GM18951 (cell line): Measurements from ENCODE around the gene THBD.

ENCODE experiments used
- POLR2A ChIP-seq: IDR thresholded peaks from 4 replicates; pipeline ENCODE4 v1.6.1; 2011; ENCODE audit warnings: mild to moderate bottlenecking; ENCODE audit not compliant: insufficient read length, insufficient read depth; ENCODE audit errors: extremely low read depth
- in situ Hi-C: fragments of 300-500 bp; cut with MboI; formaldehyde crosslinking; loops from one replicate; pipeline ENCODE4 v1.12.0; 2022; ENCODE audit warnings: low sequenced_read_pairs, mixed read lengths, inconsistent platforms; ENCODE audit not compliant: unreplicated experiment

The THBD gene, protein sequence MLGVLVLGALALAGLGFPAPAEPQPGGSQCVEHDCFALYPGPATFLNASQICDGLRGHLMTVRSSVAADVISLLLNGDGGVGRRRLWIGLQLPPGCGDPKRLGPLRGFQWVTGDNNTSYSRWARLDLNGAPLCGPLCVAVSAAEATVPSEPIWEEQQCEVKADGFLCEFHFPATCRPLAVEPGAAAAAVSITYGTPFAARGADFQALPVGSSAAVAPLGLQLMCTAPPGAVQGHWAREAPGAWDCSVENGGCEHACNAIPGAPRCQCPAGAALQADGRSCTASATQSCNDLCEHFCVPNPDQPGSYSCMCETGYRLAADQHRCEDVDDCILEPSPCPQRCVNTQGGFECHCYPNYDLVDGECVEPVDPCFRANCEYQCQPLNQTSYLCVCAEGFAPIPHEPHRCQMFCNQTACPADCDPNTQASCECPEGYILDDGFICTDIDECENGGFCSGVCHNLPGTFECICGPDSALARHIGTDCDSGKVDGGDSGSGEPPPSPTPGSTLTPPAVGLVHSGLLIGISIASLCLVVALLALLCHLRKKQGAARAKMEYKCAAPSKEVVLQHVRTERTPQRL

DNA sequence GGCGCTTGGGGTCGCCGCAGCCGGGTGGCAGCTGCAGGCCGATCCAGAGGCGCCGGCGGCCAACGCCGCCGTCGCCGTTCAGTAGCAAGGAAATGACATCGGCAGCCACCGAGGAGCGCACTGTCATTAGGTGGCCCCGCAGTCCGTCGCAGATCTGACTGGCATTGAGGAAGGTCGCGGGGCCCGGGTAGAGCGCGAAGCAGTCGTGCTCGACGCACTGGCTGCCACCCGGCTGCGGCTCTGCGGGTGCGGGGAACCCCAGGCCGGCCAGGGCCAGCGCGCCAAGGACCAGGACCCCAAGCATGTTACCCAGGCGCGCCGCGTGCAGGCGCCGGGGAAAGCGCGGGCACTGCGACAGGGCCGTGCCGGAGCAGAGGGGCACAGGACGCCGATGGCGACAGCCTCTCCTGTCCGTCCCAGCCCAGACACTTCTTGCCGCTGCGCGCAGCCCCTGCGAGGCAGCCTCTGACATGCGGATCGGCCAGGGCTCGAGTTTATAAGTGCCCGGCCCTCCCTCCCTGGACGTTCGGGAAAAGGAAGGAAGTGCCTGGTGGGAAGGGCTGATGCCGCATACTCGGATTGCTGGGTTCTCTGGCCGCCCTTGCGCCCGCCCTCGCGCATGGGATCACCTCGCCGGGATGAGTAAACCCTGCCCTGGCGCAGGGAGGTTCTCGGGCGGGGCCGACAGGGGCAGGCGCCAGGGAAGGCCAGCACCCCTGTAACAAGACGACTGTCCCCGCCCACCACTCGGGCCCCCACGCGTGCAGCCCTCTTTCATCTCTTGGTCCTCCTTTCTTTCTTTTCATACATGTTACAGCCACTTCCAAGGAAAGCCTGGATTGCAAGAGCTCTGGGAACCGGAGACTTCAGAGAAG is at the start of gene THBD:
TSS of gene THBD (minus strand) at position 472 of the 875 bp plus-strand sequence. CDS start at position 304, 168 bp downstream.
- in situ Hi-C loops: no loop called here
- TF ChIP-seq POLR2A: no peak

DNA sequence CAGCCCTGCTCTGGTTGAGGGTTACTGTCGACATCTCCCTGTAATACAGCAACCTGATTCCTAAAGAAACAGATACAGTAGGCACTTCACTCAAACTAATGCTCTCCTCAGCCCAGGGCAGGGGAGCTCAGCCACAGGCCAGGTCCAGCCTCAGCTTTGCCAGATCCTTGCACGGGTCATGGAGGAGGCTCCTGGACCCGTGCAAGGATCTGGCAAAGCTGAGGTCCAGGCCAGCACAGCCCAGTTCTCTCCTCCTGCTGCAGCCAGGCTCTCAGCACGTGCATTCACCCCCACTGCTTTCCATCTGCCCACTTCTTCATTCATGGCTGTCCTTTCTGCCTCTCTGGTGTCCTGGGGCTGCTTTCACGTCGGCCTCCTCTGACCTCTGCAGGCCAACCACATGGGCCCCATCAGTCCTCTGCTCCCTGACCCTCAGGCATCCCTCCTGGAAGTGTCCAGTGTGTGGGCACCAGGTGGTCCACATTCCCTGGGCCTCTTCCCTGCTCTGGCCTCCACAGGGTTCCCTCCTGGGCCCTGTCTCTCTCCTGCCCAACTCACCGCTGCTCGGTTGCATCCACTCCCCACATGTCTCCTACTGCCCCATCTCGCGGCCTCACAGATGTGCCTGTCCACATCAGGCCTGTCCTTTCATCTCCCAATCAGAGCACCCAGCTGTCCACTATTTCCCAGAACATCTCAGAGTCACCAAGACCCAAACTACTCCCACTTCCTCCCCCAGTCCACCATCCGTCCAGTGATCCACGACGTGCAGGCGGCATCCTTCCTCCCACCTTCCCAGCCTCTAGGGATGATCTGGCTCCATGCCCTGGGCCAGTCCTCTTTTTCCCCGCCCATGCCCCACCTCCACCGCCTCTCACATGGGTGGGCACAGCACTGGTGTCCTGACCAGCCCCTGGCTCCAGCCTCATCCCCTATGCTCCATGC is 48.4 kb upstream of the THBD start:
- no peak for TF ChIP-seq POLR2A
- in situ Hi-C loops: no loop called here

DNA sequence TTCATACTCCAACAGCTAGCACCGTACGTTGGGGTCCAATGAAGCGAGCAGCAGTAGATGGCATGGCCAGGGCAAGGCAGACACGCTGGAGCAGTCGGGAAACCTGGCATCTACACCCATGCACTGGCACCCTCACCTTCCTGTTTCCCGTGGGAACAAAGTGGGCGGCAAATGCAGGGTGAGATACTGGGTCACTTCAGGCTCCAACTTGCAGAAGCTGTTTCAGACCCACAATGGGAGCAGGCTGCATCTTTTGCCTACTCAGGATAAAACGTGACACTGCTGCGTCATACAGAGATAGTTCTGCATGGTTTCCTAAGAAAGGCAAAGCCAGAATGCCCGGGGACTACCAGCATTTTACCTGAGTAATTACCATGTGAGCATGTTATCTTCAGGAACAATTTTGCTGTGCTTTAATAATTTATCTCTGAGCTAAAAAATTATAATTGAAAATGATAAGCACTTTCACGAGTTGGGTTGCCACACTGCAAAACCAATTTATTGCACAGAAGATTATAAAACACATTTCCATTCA is 47.6 kb upstream of the THBD start:
- in situ Hi-C loops: no loop called here
- TF ChIP-seq POLR2A: no peak

DNA sequence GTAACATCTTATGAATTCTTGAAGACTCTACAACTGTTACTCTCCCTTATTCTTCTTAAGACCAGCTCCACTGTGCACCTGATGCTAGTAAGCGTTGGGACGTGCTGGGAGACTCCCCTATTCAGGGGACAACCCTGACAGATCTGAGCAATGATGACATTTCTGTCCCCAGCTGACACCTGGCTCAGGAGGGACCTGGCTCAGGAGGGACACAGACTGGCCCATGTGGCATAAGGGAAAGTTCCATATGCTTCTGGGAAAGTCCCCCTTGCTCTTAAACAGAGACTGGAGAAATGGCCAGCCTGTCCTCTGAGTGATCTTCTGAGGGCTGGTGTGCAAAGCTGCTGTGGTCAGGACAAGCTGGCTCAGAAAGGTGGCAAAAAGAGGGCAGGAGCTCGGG is 46.6 kb upstream of the THBD start:
- no peak for TF ChIP-seq POLR2A
- in situ Hi-C loops: no loop called here

DNA sequence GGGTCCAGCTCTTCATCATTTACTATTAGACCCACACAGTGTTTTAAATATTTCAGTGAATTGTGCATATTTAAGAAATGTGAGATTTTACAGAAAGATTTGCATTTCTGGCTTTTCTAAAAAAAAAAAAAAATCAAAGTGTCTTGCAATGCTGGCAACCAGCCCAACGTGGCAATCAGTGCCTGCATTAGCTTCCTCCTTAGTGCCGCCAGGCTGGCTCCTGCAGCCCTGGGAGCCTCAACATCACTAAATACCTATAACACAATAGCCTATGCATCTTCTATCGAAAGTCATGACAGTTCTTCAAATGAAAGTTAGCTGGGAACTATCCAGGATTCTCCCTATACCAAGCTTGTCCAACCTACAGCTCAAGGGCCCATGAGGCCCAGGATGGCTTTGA is 46.0 kb upstream of the THBD start:
- in situ Hi-C loops: no loop called here
- TF ChIP-seq POLR2A: no peak

DNA sequence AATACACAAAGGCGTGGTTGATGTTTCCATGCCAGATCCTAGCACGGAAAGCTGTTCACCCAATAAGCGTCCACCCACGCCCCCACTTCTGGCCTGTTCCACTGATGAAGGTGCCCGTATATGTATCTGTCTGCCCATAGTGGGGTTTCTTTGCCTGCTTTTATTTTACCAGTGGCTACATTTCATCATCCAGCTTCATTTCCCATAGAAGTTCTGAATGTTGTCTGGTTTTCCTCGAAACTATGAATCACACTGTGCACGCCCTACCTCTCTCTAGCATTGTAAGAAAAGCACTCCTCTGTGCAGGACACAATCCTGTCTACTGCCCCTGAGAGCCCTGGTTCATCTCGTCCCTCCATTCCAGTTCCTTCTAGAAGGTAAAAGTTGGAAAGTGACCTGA is 45.5 kb upstream of the THBD start:
- no peak for TF ChIP-seq POLR2A
- in situ Hi-C loops: no loop called here

DNA sequence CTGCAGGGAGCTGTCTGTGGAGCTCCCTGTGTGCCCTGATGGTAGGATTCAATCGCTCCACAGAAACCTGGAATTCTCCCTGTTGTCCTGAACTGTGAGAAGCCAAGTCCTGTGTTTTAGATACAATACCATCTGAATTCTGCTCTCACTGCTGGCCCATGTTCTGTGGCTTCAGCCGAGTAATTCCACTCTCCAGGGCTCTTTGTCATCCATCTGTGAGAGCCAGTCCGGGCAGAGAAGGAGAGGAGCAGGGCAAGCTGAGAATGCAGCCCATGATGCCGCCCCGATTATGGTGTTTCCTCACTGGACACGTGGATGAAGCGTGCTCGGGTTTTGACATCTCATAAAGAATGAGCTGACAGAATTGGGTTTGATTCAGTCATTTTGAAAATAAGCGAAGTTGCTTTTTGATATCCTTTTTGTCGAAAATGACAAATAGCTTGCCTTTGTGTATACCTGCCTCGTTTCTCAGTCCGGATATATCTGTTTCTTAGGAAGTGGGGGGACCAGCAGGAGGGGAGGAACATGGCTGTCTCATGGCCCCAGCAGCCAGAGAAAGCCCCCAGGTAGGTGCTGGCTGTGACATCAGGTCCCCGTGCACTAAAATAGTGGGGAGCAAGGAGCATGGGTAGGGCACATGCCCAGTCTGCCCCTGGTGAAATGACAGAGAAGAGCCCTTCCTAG is 44.9 kb upstream of the THBD start:
- TF ChIP-seq POLR2A: no peak
- in situ Hi-C loops: no loop called here

DNA sequence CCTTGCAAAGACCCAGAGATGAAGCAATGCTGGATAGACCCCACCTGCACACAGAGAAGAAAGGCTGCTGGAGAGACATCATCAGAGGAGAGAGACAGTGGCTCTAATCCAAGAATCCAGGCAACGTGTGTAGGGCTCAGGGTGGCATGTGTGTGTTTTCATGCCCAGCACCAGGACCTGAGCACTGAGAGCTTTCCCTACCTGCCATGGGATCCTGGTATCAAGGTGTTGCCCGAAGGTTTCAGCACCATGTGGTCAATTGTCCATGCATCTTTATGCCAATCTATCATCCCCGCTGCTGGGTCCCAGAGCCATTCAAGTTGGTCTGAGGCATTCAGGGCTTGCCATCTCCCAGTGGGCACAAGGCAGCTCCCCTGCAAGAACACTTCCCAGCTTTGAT is 44.1 kb upstream of the THBD start:
- in situ Hi-C loops: no loop called here
- no peak for TF ChIP-seq POLR2A

DNA sequence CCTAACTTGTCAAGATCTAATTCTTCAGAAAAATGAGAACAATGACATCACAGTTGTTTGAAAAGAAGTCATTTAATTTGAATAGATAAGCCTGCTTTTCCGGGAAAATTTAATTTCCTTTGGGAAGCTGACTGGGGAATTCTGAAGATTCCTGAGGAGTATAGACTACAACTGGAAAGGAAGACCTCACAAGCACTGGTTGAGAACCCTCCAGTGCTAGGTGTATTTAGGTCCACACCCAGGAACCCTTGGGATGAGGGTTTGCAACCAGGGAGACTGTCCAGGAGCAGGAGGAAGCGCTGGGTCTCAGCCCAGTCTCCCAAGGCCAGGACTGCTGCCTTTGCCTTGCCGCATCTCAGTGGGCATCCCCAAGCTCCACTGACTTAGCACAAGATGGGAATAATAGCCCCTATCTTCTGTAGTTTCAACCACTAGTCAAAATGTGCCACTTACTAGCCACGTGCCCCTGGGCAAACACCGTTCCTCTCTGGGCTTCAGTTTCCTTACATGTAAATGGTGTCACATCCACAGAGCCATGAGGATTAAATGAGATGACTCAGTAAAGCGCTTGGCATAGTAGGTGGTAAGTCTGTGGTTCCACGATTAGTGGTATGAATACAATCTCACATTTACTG is 43.5 kb upstream of the THBD start:
- TF ChIP-seq POLR2A: no peak
- in situ Hi-C loops: no loop called here

DNA sequence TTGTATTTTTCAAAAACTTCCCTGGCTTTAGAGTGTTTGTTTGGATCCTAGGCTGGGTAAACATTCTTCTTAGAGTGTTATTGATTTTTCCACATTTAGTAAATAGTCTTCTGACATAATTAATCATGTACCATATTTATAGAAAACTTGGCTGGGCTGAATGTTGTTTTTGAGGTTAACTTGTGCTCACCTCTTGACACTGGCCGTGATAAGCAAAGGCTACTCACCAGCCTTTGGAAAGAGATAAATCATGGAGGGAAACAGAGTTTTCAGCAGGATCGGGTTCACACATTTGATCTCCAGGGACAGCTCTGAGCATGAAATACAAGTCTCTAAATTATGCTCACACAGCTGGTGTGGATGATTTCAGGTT is 42.9 kb upstream of the THBD start:
- no peak for TF ChIP-seq POLR2A
- in situ Hi-C loops: no loop called here

DNA sequence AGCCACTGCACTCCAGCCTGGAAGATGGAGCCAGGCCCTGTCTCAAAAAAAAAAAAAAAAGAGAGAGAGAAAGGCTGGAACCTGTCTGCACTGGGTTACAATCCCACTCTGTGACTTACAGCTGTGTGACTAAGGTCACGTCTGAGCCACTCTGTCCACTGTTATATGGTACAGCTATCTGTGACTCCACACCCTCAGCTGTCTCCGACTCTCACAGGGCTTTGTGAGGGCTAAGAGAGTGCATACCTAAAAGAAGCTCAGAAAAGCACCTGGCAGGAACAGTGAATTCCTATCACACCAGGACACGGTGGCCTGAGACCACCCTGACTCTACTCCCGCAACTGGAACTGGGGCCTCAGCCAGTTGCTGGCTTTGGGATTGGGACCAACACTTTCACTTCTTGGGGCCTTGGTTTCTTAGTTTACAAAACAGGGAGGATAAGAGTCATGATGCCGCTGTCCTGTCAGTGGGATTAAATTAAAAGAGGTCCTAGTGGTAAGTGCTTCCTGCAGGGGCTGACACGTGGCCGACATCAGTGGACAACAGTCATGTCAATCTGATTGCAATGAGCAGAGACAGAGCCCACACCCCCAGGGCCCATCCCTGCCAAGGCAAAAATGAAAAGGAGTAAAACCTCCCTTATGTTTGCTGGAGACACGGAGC is 42.4 kb upstream of the THBD start:
- in situ Hi-C loops: no loop called here
- no peak for TF ChIP-seq POLR2A
